HG03196 (cell line): ENCODE data around the gene CCDC171.
"Not testable (repeated sequence)": the region's sequence is repeated elsewhere in the genome, so short reads cannot be mapped to it uniquely, and the experiment has no call there.

Experiments
- ATAC-seq: cut with Tn5 transposase; IDR thresholded peaks from one replicate; pipeline ENCODE4 v1.9.1; 2021; ENCODE audit not compliant: unreplicated experiment

CCDC171 gene

DNA sequence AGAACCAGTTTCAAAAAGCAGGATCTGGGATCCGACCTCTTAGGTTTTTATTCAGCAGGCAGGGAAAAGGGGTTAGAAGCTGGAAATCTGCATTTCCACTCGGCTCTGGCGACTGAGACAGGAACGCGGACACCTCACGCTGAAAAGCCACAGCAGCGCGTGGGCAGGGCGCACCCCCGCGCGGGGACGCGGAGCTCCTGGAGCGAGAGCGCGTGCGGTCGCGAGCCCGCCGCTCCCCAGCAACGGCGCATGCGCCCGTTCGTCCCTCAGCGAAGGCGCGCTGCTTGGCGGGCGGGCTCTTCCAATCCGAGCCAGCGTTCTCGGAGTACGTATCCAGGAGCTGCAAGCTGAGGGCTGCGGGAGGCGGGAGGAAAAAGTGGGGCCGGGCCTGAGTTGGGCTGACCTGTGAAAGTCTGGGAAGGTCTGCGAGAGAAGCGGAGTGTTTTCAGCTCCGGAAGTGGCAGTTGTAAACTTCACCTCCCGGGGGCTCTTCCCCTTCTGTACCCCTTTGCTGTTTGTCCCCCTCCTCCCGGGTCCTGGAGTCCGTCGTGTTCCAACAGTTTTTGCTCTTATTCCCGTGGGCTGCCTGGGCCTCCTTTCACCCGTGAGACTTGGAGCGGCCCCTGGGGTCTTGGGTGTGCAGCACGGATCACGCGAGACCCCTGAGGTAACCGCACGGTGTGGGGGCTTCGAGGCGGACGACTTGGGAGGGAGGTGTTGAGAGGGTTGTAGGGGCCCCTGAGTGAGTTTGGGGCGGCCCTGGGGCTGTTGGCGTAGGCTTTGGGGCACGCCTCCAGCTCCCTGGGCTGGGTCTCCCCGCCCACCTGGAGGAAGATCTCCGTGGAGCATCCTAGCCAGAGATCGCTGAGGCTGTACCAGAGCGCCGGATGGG, at the start of gene CCDC171:
CCDC171 (plus strand) TSS at position 408 of the 892 bp plus-strand sequence. CDS start 11,046 bp downstream, outside the sequence.
- ATAC-seq: peak; percentile 84

DNA sequence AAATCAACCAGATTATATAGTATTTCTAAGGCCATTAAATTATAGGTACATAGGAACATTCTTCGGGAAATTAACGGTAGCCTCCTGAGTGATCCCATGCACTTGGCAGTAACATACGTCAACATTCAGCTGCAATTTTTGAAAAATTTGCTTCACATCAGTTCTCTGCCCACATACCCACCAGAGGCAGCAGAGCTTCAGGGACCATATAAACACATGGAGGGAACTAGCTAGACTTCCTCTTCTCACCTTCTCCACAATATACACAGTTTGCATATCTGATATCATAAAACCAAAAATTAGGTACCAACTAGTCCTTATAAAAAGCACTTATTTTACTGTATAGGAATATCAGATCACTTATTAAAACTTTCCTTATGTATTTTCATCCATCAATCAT, 46.9 kb upstream of the CCDC171 start:
- no peak for ATAC-seq

DNA sequence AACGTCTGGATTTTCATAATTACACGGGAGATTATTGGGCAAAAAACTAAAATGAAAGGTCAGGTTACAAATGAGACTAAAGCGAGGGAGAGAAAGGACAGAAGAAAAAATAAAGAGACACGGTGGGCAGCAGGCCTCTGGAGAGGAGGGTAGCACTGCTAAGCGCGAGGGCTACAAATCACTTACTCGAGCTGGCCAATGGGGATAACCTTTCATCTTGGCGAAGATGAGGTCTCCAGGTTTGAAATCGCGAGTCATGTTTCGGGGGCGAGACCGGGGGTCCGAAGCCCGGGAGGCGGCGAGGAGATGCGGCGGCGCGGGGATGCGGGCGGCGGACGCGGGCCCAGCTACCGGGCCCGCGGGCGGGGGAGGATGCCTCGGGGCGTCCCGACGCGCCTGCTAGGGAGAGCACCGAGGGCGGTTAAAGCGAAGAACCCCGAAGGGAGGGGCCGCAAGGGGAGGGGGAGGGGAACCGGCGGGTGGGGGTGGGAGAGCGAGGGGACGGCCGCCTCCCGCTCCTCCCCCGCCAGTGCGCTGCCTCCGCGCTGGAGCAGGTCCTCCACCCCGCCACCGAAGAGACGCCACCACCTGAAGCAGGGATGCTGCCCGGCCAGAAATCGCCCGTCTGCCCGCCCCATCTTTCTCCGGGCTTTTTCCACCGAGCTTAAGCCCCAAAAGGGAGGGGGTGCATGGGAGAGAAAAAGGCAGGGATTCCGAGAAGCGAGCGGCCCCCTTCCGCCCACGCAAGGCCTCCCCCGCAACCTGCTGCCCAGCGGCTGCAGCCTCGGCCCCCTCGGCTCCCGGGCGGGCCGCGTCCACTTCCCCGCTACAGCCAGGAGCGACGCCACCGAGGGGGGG, 42.7 kb upstream of the CCDC171 start:
- ATAC-seq: peak; percentile 34

DNA sequence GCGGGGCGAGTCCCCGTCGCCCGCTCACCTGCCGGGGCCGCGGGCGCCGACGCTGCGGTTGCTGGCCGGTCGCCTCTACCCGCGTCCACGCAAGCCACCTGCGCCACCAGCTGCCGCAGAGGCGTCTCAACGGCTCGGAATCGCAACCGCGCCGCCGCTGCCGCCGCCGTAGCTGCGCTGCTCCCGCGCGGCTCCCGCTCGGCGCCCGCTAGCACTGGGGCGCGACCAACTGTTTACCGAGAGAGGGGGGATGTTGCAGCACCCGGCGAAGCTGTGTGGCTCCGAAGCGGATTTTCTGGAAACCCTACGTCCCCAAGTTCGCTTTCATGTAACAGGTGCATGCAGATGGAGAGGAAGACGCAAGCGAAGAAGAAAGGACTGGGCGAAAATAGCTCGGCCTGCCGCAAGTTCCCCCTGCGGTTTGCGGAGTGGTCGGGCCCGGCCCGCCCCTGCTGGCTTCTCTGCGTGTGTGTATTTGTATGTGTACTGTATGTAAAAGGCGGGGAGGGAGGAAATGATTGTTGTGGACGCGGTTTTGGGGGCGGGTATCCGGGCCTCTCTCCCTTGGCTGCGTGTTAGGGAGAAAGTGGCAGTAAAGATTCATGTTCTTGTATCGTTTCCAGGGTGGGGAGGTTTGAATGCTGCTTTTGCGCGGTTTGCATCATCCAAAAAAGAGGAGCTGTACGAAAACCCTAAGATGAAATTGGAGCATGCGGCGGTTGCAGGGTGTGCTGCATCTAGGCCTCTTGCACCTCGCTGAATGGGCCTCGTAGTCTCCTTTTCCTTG, 41.9 kb upstream of the CCDC171 start, which contains the start of gene PSIP1:
PSIP1 (minus strand) TSS at position 182 of the 787 bp plus-strand sequence. CDS start 782 bp downstream, outside the sequence.
- peak; percentile 86 for ATAC-seq

DNA sequence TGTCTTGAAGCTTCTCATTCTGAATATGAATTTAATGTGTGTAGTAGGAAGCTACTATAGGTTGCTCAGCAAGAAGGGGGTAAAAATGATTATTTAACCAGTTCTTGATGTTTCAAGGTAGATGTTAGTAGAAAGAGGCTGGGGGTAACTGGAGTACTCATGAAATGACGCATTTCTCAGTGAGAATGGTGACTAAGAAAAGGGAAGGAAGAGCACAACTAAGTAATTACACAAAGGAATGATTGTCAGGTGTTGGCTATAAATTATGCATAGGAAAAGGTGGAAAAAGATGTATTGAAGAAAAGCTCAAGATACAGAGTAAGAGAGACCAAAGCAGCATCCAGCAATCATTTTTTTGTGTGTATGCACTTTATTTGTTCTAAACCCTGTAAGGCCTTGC, 40.6 kb upstream of the CCDC171 start:
- no peak for ATAC-seq

DNA sequence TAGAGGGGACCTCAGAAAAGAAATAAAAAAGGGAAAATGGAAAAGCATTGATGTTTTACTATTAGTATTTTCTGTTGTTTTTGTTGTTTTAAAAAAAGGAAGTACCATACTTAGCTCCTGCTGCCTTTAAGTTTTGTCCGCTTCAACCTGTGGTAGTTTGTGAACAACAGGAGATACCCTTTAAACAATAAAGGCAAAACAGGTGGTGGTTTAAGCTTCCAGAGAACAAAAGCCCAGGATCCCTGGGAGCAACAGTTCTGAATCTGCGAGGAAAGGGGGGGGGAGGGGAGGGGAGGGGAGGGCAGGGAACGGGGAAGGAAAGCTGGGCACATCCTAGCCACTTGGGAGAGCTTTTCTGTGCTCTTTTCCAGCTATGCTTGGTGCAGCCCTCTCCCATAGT, 40.0 kb upstream of the CCDC171 start:
- no peak for ATAC-seq

DNA sequence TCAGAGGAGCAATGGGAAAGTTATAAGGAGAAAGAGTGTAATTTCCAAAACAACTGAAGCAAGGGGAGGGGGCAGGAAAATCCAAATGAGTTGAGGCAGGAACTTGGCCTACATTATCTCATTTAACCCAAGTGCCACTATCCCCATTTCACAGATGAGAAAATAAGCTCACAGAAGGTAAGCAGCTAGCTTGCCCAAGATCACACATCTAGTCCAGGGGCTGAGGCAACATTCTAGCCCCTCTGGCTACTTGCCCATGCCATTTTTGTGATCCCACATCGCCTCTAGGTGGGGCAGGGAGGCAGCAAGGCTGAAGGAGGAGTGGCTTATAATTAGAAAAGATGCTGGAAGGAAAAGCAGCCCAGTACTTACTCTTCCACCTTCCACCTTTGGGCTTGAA, 39.5 kb upstream of the CCDC171 start:
- no peak for ATAC-seq

DNA sequence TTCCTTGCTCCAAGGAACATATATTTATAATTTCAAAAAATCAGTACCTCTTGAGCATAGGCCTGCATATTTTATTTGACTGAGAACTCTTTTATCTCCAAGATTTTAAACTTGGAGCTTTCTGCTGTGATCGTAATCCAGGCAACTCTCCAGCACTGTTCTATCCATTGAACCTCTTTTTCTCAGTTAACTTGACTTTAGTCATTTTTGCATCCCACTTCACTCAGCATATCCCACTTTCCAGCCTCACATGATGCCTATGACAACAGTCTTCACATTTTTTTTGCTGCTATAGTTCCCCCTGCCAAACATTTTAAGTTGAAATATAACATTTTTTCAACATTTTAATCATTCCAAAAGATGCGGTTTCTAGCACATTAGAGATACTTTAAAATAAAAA, 33.0 kb upstream of the CCDC171 start:
- ATAC-seq: no peak

DNA sequence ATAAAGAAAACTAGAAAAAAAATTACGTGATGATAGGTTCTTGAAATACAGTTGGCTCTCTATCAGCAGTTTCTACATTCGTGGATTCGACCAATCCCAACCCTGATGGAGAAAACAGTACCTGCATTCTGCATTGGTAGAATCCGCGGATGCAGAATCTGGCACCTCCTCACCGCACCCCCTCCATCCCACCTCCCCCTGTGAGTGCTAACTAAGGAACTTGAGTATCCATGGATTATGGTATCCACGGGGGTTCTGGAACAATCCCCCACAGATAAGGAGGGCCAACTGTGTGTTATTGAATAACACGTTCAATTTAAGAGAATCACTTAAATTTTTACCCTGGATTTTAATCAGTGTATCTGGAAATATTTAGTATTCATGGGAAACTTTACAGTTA, 31.6 kb upstream of the CCDC171 start:
- ATAC-seq: no peak

DNA sequence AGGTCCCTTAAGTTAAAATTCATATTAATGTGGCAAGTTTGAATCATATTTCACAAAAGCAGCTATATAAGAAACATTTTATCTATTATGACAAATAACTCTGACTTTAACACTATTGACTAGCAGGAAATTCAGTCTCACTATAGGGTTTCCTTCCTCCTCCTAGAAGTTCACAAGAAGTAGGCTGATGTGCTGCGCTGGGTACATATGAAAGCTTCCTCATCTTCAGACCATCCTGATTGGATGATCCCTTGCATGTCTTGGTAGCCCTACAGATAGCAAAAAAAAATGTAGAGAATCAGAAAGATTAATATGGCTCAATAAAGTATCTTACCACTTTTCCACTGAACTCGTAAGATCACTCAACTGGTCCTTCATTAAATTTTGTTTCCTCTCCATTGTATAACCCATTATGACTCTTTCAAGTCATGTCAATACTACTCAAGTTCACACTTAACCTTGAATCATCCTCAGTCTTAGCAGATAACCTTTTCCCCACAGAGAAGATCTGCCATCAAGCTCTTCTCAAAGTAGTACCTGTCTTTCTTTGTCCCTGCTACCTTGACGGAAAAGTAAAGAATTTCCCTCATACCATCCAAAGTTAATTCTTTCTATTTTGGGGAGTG, 30.6 kb upstream of the CCDC171 start:
- no peak for ATAC-seq

DNA sequence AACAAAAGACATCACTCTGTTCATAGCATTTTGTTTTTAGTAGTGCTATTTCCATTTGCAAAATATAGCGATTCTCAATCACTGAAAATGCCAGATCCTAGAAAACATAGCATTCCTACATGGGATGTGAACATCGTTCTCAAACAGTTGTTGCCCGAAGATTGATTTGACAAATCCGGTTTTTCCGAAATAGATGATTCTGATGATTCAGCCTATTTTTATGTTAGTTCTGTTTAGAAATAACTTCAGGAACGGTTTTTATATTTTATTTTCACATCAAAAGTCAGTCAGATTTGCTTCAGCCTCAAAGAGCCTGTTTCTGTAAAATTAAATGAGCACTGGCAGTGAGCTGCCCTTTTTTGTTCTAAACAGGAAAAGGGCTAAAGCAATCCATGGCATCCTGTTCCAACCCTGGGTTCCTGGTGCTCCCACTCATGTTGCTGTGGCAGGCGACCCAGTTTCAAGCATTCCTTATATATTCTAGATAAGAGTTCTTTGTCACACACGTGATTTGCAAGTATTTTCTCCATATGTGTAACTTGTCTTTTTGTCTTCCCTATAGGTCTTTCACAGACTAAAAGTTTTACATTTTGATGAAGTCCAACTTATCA, 27.9 kb upstream of the CCDC171 start:
- no peak for ATAC-seq

DNA sequence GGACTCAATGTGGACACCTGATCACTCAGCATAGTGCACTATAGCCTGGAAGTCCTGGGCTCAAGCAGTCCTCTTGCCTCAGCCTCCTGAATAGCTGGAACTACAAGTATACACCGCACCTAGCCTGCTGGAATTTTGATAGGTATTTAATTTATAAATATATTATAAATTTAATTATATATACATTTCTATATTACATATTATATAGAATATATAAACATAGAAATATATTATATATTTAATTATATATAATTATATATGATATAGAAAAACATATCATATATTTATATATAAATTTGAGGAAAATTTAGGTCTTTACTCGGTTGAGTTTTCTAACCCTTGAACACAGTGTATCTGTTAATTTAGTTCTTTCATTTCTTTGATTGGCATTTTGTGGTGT, 26.9 kb upstream of the CCDC171 start:
- no peak for ATAC-seq

DNA sequence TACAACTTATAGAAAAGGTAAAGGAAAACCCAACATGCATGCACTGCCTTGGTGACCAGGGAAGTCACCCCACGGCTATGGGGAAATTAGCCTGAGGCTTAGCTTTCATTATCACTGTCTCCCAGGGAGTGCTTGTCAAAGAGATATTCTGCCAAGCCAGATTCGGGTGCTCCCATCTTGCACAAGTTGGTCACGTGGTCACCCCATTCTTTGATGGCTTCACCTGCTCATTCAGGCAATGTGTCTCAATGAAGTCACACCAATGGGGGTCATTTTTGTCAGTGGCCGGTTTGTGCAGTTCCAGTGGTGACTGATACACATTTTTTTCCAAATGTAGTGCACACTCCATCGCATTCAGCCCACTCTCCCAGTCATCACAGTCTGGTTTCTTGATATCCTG, 25.8 kb upstream of the CCDC171 start:
- ATAC-seq: not testable (repeated sequence)

DNA sequence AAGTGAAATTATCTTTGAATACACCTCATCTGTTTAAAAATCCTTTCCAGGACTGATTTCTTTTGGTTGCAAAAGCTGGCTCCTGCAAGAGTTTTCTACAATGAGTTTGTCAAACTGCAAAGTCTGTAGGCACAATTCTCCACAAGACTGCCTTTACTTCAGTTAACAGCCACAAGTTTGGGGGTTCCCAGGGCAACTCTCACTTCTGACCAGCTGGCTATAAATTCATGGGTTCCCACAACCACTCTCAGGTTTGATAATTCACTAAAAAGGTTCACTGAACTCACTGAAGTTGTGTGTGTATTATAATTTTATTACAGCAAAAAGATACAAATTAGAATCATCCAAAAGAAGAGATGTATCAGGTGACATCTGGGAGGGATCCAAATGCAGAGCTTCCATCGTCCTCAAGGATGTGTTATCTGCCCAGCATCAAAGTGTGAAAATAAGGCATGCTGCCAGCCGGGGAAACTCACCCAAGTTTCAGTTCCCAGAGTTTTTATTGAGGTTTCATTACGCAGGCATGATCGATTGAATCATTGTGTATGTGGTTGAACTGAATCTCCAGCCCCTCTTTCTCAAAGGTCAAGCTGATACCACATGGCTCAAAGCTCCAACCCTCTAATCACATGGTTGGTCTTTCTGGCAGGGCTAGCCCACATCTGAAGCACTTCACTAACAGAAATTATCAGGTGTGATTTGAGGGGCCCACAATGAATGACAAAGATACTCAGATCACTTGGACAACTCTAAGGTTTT, 23.1 kb upstream of the CCDC171 start:
- peak; percentile 90 for ATAC-seq

DNA sequence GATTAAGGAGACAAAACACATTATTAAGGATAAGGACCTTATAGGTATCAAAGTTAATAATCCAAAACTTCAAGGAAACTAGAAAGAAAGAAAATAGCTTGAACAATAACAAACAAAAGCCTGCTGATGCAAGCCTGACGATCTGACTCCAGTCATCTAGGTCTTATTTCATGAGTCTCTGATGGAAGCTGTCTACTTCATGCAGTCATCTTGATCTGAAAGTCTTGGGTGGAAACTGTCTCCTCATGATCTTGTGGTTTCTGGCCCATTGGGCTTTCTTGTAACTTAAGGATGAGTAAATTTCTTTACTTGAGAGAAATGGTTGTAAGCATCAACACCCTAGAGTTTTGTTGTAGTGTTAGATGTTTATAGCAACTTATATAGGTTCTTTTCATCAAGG, 21.5 kb upstream of the CCDC171 start:
- ATAC-seq: peak; percentile 31

DNA sequence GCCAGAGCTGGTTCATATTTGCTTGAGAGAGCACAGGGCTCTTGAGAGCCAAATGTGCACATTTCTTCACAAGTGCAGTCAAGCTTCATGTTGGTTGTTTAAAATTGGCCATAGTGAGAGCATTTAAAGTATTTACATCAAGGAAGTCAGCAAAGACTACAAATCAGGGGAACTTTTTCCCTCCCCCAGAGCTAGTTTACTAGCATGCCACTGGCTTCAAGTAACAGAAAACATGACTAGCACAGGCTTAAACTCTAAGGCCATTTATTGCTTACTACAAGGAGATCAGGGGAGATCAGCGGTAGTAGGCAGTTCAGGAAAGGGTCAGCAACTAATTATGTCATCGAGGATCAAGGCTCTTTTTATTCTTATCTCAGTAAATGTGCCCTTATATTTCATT, 11.0 kb upstream of the CCDC171 start:
- no peak for ATAC-seq

DNA sequence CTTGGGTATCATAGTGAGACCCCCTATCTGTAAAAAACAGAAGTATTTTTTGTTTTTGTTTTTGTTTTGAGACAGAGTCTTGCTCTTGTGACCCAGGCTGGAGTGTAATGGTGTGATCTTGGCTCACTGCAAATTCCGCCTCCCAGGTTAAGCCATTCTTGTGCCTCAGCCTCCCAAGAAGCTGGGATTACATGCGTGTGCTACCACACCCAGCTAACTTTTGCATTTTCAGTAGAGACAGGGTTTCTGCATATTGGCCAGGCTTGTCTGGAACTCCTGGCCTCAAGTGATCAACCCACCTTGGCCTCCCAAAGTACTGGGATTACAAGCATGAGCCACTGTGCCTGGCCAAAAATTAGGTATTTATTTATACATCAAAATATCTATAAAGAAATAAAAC, 10.2 kb upstream of the CCDC171 start:
- no peak for ATAC-seq

DNA sequence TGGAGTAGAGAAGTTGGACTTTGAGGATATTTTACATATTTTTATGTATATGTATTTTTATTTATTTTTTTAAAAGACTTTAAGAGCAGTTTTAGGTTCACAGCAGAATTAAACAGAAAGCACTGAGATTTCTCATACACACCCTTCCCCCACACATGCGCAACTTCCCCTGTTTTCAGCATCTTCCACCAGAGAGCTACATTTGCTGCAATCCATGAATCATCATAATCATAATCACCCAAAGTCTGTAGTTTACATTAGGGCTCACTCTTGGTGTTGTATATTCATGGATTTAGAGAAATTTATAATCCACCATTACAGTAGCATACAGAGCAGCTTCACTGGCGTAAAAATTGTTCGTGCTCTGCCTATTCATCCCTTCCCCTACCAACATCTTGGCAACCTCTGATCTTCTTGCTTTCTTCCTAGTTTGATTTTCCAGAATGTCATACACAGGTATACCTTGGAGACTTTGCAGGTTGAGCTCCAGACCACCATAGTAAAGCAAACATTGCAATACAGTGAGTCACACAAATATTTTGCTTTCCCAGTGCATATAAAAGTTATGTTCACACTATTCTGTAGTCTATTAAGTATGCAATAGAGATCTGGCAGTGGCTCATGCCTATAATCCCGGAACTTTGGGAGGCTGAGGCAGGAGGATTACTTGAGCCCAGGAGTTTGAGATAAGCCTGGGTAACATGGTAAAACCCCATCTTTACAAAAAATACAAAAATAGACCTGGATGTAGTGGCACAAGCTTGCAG, 9.6 kb upstream of the CCDC171 start:
- no peak for ATAC-seq

DNA sequence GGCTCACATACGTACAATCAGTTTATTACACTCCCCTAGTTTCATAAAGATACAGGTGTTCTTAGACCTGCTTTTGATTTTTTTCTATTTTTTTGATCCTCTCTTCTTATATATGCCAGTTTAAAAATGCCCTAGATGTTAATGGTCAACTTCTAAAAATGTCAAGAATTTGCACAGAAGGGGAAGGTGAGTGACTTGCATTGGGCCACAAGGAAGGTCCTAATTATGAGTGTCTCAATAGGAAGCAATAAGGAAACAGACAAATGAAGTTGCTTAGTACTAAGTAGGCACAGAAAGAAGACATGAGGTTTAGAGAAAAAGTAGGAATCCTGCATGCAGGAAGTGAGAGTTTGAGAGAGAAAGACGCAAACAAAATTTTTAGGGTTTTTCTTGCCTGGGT, 3.2 kb upstream of the CCDC171 start:
- ATAC-seq: no peak
